PC-9 (cell line): Measurements from ENCODE around the gene FOXC1.

Source experiments
- CTCF ChIP-seq: fragments of 200-600 bp; sonication (generic); conservative IDR thresholded peaks from 2 replicates; pipeline ENCODE4 v1.6.1; 2017; ENCODE audit warnings: mixed run types, antibody characterized with exemption, mild to moderate bottlenecking, moderate library complexity
- EZH2 ChIP-seq: fragments of 200-600 bp; sonication (generic); IDR thresholded peaks from 2 replicates; pipeline ENCODE4 v1.8.0; 2017; ENCODE audit warnings: antibody characterized with exemption, low read depth

- TF ChIP-seq CTCF (no peak), EZH2 (no peak)
Observed at GRCh38 chr6:1584996-1585668, 24.6 kb upstream of the FOXC1 start.
